Hepatocyte (in vitro differentiated cells): ENCODE data around the gene DIAPH3. TPM values are rescaled to one million over a fixed set of nuclear protein-coding genes. Genes with fewer than 3 reads are reported as not detected.

Experiments
- DNase-seq: peaks from one replicate; pipeline ENCODE4 v3.0.0-alpha.2; 2016; ENCODE audit warnings: low spot score
- H2AFZ ChIP-seq: fragments of 200-600 bp; sonication (generic); 2 replicates; pipeline ENCODE4 v1.6.0; 2016; ENCODE audit warnings: antibody characterized with exemption, mild to moderate bottlenecking
- H3K27ac ChIP-seq: fragments of 200-600 bp; sonication (generic); 2 replicates; pipeline ENCODE4 v1.5.1; 2016; ENCODE audit warnings: mild to moderate bottlenecking
- H3K27me3 ChIP-seq: fragments of 200-600 bp; sonication (generic); 2 replicates; pipeline ENCODE4 v1.6.1; 2016
- H3K36me3 ChIP-seq: fragments of 200-600 bp; sonication (generic); replicated peaks from 2 replicates; pipeline ENCODE4 v1.5.1; 2016; ENCODE audit warnings: low read depth; ENCODE audit not compliant: insufficient read depth
- H3K4me1 ChIP-seq: fragments of 200-600 bp; sonication (generic); 2 replicates; pipeline ENCODE4 v1.5.1; 2016; ENCODE audit warnings: mild to moderate bottlenecking, moderate library complexity; ENCODE audit not compliant: insufficient read depth
- H3K4me2 ChIP-seq: fragments of 200-600 bp; sonication (generic); 2 replicates; pipeline ENCODE4 v1.6.0; 2016
- H3K4me3 ChIP-seq: fragments of 200-600 bp; sonication (generic); 2 replicates; pipeline ENCODE4 v1.5.1; 2016; ENCODE audit warnings: mild to moderate bottlenecking
- H3K79me2 ChIP-seq: fragments of 200-600 bp; sonication (generic); 2 replicates; pipeline ENCODE4 v1.6.0; 2017; ENCODE audit warnings: mild to moderate bottlenecking
- H3K9me2 ChIP-seq: fragments of 200-600 bp; sonication (generic); replicated peaks from 2 replicates; pipeline ENCODE4 v1.6.0; 2017; ENCODE audit warnings: mild to moderate bottlenecking; ENCODE audit not compliant: insufficient read depth
- H3K9me3 ChIP-seq: fragments of 200-600 bp; sonication (generic); 2 replicates; pipeline ENCODE4 v1.5.1; 2016; ENCODE audit warnings: low read depth, mild to moderate bottlenecking
- H4K20me1 ChIP-seq: fragments of 200-600 bp; sonication (generic); 2 replicates; pipeline ENCODE4 v1.6.0; 2016; ENCODE audit warnings: mild to moderate bottlenecking; ENCODE audit not compliant: insufficient read depth, poor library complexity, severe bottlenecking
- EZH2 ChIP-seq: fragments of 200-600 bp; sonication (generic); IDR thresholded peaks from 2 replicates; pipeline ENCODE4 v1.6.1; 2016; ENCODE audit warnings: antibody characterized with exemption, mild to moderate bottlenecking, borderline replicate concordance
- EZH2phosphoT487 ChIP-seq: fragments of 200-600 bp; sonication (generic); IDR thresholded peaks from one replicate; pipeline ENCODE4 v1.6.1; 2018; ENCODE audit warnings: antibody characterized with exemption, mild to moderate bottlenecking, low read depth, moderate library complexity; ENCODE audit not compliant: unreplicated experiment, severe bottlenecking
- WGBS: methylation state at CpG from one replicate; pipeline ENCODE4 v1.1.6; 2016; ENCODE audit warnings: low lambda C conversion rate; ENCODE audit errors: missing lambda C conversion rate; 5-methylcytosine and 5-hydroxymethylcytosine counted together
- polyA plus RNA-seq: library from polyadenylated mRNA; unstranded; fragments of >200 nt; fragmentation: Nextera tagmentation; extraction: Ambion mirVana; gene quantifications from 2 replicates; pipeline ENCODE4 v1.2.1, GENCODE V29; 2016
- total RNA-seq: library from RNA; depleted of rRNA; stranded (reverse); fragments of >200 nt; gene quantifications from 2 replicates; pipeline ENCODE4 v1.2.3, GENCODE V29; 2014
- TF ChIP-seq, protein P1 (sequence below): fragments of 200-600 bp; sonication (generic); IDR thresholded peaks from 2 replicates; pipeline ENCODE4 v1.5.1; 2016; ENCODE audit warnings: antibody characterized with exemption, mild to moderate bottlenecking; ENCODE audit not compliant: poor library complexity

The DIAPH3 gene
- total and polyA plus RNA-seq, 2 experiments from 2014 or later: 4.7 to 7.9 TPM

DNA sequence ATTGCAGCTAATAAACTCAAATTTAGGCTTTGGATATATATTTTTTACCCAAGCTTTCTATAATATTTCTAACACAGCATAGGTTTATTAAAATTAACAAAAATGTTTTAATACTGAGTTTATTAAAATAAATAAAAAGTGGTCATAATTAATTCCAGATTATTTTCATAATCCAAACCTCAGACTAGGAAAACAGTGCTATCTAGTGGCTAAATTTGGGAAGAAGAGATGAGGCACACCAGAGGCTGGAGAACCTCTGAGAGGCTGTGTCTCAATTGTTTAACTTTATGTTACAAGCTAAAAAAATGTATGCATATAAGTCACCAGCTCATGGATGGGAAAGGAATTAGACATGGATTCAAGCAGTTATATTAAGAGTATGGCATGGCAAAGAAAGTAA lies 392.5 kb downstream of the DIAPH3 start:
- Histone ChIP-seq H3K9me3 (no peaks in the 10 kb centered on the region), H3K9me2 (no peaks in the 10 kb centered on the region), H3K27me3 (no peaks in the 10 kb centered on the region), H3K4me1 (peaks cover 12% of the 10 kb centered on the region), H3K4me3 (no peak overlapping the region), H3K79me2 (no peaks in the 10 kb centered on the region), H3K27ac (no peak overlapping the region), H3K4me2 (no peak overlapping the region), H3K36me3 (no peaks in the 10 kb centered on the region), H4K20me1 (no peaks in the 10 kb centered on the region), H2AFZ (no peak overlapping the region)
- TF ChIP-seq EZH2phosphoT487: no peak
- TF ChIP-seq, protein P1, sequence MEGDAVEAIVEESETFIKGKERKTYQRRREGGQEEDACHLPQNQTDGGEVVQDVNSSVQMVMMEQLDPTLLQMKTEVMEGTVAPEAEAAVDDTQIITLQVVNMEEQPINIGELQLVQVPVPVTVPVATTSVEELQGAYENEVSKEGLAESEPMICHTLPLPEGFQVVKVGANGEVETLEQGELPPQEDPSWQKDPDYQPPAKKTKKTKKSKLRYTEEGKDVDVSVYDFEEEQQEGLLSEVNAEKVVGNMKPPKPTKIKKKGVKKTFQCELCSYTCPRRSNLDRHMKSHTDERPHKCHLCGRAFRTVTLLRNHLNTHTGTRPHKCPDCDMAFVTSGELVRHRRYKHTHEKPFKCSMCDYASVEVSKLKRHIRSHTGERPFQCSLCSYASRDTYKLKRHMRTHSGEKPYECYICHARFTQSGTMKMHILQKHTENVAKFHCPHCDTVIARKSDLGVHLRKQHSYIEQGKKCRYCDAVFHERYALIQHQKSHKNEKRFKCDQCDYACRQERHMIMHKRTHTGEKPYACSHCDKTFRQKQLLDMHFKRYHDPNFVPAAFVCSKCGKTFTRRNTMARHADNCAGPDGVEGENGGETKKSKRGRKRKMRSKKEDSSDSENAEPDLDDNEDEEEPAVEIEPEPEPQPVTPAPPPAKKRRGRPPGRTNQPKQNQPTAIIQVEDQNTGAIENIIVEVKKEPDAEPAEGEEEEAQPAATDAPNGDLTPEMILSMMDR: peak; percentile 69
- peak; percentile 12 for DNase-seq

DNA sequence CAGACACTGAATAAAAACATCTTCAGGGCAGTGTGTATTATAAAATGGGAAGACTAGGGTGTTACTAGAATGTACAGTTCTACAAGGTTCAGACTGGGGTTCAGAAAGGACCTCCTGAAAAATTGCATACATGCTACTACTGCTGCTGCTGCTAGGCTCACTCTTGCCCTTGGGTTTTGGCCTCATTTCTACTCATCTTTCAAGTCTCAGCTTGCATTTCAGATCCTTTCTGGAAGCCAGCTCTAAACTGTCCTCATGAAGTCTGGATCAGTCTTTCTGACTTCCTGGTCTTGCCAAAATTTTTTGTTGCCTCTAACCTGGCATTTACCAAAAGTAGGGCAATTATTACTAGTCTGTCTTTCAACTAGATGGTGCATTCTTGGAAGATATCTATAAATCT lies 393.3 kb downstream of the DIAPH3 start:
- Histone ChIP-seq H3K4me1 (peaks cover 12% of the 10 kb centered on the region), H2AFZ (no peak overlapping the region), H3K27ac (no peak overlapping the region), H3K9me2 (no peaks in the 10 kb centered on the region), H3K4me3 (no peak overlapping the region), H3K27me3 (no peaks in the 10 kb centered on the region), H4K20me1 (no peaks in the 10 kb centered on the region), H3K9me3 (no peaks in the 10 kb centered on the region), H3K36me3 (no peaks in the 10 kb centered on the region), H3K4me2 (no peak overlapping the region), H3K79me2 (no peaks in the 10 kb centered on the region)
- TF ChIP-seq, protein P1: no peak
- TF ChIP-seq EZH2 (no peak), EZH2phosphoT487 (no peak)
- no peak for DNase-seq

DNA sequence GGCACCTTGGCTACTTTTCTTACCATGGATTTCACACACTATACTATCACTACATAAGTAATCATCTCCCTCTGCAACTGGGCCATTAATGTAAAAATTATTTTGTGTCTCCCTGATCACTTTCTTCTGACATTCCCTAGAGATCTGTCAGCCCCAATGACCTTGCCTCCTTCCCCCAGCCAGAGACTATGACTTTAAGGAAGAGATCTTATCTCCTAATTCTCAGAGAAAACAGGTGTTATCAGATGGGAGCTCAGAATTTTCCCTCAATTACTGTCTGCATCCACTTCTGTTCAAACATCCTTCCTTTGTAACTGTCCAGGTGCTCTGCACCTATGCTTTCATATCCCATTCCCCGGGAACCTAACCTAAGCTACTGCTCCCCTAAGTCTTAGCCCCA lies 397.5 kb downstream of the DIAPH3 start:
- no peak overlapping the region for H3K27ac ChIP-seq
- TF ChIP-seq EZH2 (no peak), EZH2phosphoT487 (no peak)
- TF ChIP-seq, protein P1: no peak
- H3K4me3 ChIP-seq: no peak overlapping the region
- no peaks in the 10 kb centered on the region for H3K79me2 ChIP-seq
- H4K20me1 ChIP-seq: no peaks in the 10 kb centered on the region
- no peak overlapping the region for H2AFZ ChIP-seq
- WGBS: 46% methylated on average over 1 of the region's 1 CpG
- no peak overlapping the region for H3K4me2 ChIP-seq
- H3K27me3 ChIP-seq: no peaks in the 10 kb centered on the region
- no peak for DNase-seq
- no peaks in the 10 kb centered on the region for H3K9me2 ChIP-seq
- H3K36me3 ChIP-seq: no peaks in the 10 kb centered on the region
- no peaks in the 10 kb centered on the region for H3K9me3 ChIP-seq
- peaks cover 8% of the 10 kb centered on the region for H3K4me1 ChIP-seq

DNA sequence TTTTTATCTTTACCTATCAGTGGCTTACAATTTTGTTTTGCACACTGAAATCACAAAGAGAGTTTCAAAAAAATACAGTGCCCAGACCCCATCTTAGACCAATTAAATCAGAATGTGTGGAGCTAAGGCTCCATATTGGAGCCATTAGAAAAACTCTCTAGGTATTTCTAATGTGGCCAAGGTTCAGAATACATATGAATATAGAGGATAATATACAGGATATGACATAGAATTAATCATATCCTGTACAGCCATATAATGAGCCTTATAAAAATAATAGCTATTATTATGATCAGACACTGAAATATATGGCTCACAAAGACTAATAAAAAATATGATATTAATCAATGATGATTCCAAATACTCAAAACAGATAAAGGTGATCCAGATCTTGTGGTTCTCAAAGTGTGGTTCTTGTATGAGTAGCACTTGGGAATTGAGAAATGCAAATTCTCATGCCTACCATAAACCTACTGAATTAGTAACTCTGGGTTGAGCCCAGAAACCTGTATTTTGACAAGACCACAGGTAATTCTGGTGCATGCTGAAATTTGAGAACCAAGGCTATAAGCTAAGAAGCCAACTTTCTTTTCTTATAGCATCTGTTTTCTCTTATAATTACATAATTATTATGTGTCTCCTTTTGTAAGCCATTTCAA lies 408.0 kb downstream of the DIAPH3 start:
- no peak overlapping the region for H3K4me3 ChIP-seq
- no peaks in the 10 kb centered on the region for H4K20me1 ChIP-seq
- H3K4me2 ChIP-seq: no peak overlapping the region
- no peak for DNase-seq
- no peak for TF ChIP-seq EZH2
- TF ChIP-seq, protein P1: no peak
- no peak for TF ChIP-seq EZH2phosphoT487
- H3K79me2 ChIP-seq: no peaks in the 10 kb centered on the region
- no peaks in the 10 kb centered on the region for H3K36me3 ChIP-seq
- H2AFZ ChIP-seq: no peak overlapping the region
- no peaks in the 10 kb centered on the region for H3K9me2 ChIP-seq
- H3K27ac ChIP-seq: no peak overlapping the region
- H3K27me3 ChIP-seq: no peaks in the 10 kb centered on the region
- no peaks in the 10 kb centered on the region for H3K4me1 ChIP-seq
- H3K9me3 ChIP-seq: no peaks in the 10 kb centered on the region
